ES-I3 (cell line): ENCODE measurements around the gene ARCN1.
A peak's percentile ranks its signal among the peaks of the same experiment; 100 is the strongest.
"Not testable (repeated sequence)": the region's sequence is repeated elsewhere in the genome, so short reads cannot be mapped to it uniquely, and the experiment has no call there.

Experiments
- H3K36me3 ChIP-seq: 2 replicates; pipeline ENCODE4 v1.6.1; 2013; ENCODE audit warnings: mild to moderate bottlenecking, low read length, control low read depth, moderate library complexity; ENCODE audit not compliant: insufficient read depth
- H3K4me1 ChIP-seq: 2 replicates; pipeline ENCODE4 v1.6.1; 2013; ENCODE audit warnings: mild to moderate bottlenecking, control low read depth, low read length; ENCODE audit not compliant: insufficient read depth
- H3K9ac ChIP-seq: 2 replicates; pipeline ENCODE4 v1.6.1; 2013; ENCODE audit warnings: low read depth, mild to moderate bottlenecking, low read length, moderate library complexity
- H3K9me3 ChIP-seq: 2 replicates; pipeline ENCODE4 v1.6.1; 2013; ENCODE audit warnings: mild to moderate bottlenecking, low read length, moderate library complexity; ENCODE audit not compliant: control insufficient read depth, insufficient read depth

ARCN1 gene

GRCh38 chr11:118571701-118572060, 528 bp upstream of the ARCN1 start:
- H3K36me3 ChIP-seq, H3K4me1 ChIP-seq, H3K9me3 ChIP-seq: not testable (repeated sequence)
- H3K9ac ChIP-seq, result peak overlapping the region; percentile 65

- Histone ChIP-seq H3K9me3 (no peaks in the 10 kb centered on the region), H3K4me1 (peaks cover 3% of the 10 kb centered on the region; the same call in 1 of the 2 replicates), H3K9ac (peak overlapping the region; percentile 65), H3K36me3 (no peaks in the 10 kb centered on the region)
These were observed 857 bp downstream of the ARCN1 start for GRCh38 chr11:118572981-118573550.

- Histone ChIP-seq H3K9ac (no peak overlapping the region), H3K4me1 (peaks cover 3% of the 10 kb centered on the region; the same call in 1 of the 2 replicates), H3K36me3 (no peaks in the 10 kb centered on the region), H3K9me3 (no peaks in the 10 kb centered on the region)
These were observed 2.4 kb downstream of the ARCN1 start for GRCh38 chr11:118574636-118575035.

GRCh38 chr11:118577995-118578394, 5.8 kb downstream of the ARCN1 start:
- H3K4me1 ChIP-seq, result not testable (repeated sequence)

GRCh38 chr11:118581057-118581456, 8.8 kb downstream of the ARCN1 start:
- Histone ChIP-seq H3K9ac (no peak overlapping the region), H3K9me3 (no peaks in the 10 kb centered on the region), H3K36me3 (peaks cover 19% of the 10 kb centered on the region), H3K4me1 (no peaks in the 10 kb centered on the region)

More at GRCh38 chr11:118577995-118578394, 5.8 kb downstream of the ARCN1 start:
- H3K36me3 ChIP-seq, H3K9me3 ChIP-seq, H3K9ac ChIP-seq: not testable (repeated sequence)

GRCh38 chr11:118587952-118588351, 15.7 kb downstream of the ARCN1 start:
- H3K9me3 ChIP-seq, result no peaks in the 10 kb centered on the region
- no peaks in the 10 kb centered on the region for H3K4me1 ChIP-seq
- H3K9ac ChIP-seq, result no peak overlapping the region
- H3K36me3 ChIP-seq, result peaks cover 48% of the 10 kb centered on the region

GRCh38 chr11:118592616-118593367, 20.6 kb downstream of the ARCN1 start:
- Histone ChIP-seq H3K36me3 (peaks cover 42% of the 10 kb centered on the region), H3K9me3 (no peaks in the 10 kb centered on the region), H3K4me1 (no peaks in the 10 kb centered on the region), H3K9ac (no peak overlapping the region)

- peaks cover 40% of the 10 kb centered on the region for H3K36me3 ChIP-seq
- H3K9me3 ChIP-seq, H3K4me1 ChIP-seq, H3K9ac ChIP-seq: not testable (repeated sequence)
These were observed 22.8 kb downstream of the ARCN1 start for GRCh38 chr11:118594984-118595383.

- H3K36me3 ChIP-seq, result peaks cover 45% of the 10 kb centered on the region
- H3K9ac ChIP-seq, result no peak overlapping the region
- H3K4me1 ChIP-seq, result no peaks in the 10 kb centered on the region
- H3K9me3 ChIP-seq, result no peaks in the 10 kb centered on the region
These were observed 24.3 kb downstream of the ARCN1 start for GRCh38 chr11:118596224-118597146.

GRCh38 chr11:118597556-118597955, 25.3 kb downstream of the ARCN1 start:
- no peak overlapping the region for H3K9ac ChIP-seq
- H3K4me1 ChIP-seq, result no peaks in the 10 kb centered on the region
- H3K9me3 ChIP-seq, result no peaks in the 10 kb centered on the region
- peaks cover 46% of the 10 kb centered on the region for H3K36me3 ChIP-seq

- H3K4me1 ChIP-seq, result peaks cover 18% of the 10 kb centered on the region
- no peaks in the 10 kb centered on the region for H3K9me3 ChIP-seq
- no peak overlapping the region for H3K9ac ChIP-seq
- H3K36me3 ChIP-seq, result peaks cover 24% of the 10 kb centered on the region
These were observed 30.1 kb downstream of the ARCN1 start for GRCh38 chr11:118602331-118602730.

GRCh38 chr11:118603709-118604108, 31.5 kb downstream of the ARCN1 start:
- H3K9ac ChIP-seq, H3K9me3 ChIP-seq: not testable (repeated sequence)
- Histone ChIP-seq H3K36me3 (peaks cover 18% of the 10 kb centered on the region), H3K4me1 (peaks cover 18% of the 10 kb centered on the region)

- Histone ChIP-seq H3K9me3 (no peaks in the 10 kb centered on the region), H3K36me3 (peaks cover 18% of the 10 kb centered on the region), H3K4me1 (peaks cover 23% of the 10 kb centered on the region), H3K9ac (no peak overlapping the region)
These were observed 32.4 kb downstream of the ARCN1 start for GRCh38 chr11:118604566-118604965.

- H3K36me3 ChIP-seq, result peaks cover 13% of the 10 kb centered on the region
- no peak overlapping the region for H3K9ac ChIP-seq
- peaks cover 23% of the 10 kb centered on the region for H3K4me1 ChIP-seq
- H3K9me3 ChIP-seq, result no peaks in the 10 kb centered on the region
These were observed 33.1 kb downstream of the ARCN1 start for GRCh38 chr11:118605116-118605867.
